KOPT-K1 (cell line): ENCODE results near the gene ROBO1.

ENCODE experiments used
- H3K27ac ChIP-seq: fragments of 200-600 bp; sonication (generic); 2 replicates; pipeline ENCODE4 v1.5.1; 2016; ENCODE audit warnings: antibody characterized with exemption, mild to moderate bottlenecking, low read depth, low read length; ENCODE audit not compliant: poor library complexity, severe bottlenecking
- H3K36me3 ChIP-seq: fragments of 200-600 bp; sonication (generic); 2 replicates; pipeline ENCODE4 v1.5.1; 2017; ENCODE audit warnings: antibody characterized with exemption, mild to moderate bottlenecking, low read length, moderate library complexity; ENCODE audit not compliant: insufficient read depth
- H3K9me3 ChIP-seq: fragments of 200-600 bp; sonication (generic); 2 replicates; pipeline ENCODE4 v1.5.1; 2017; ENCODE audit warnings: antibody characterized with exemption, low read length, mild to moderate bottlenecking; ENCODE audit not compliant: insufficient read depth, poor library complexity, severe bottlenecking

Gene ROBO1

DNA sequence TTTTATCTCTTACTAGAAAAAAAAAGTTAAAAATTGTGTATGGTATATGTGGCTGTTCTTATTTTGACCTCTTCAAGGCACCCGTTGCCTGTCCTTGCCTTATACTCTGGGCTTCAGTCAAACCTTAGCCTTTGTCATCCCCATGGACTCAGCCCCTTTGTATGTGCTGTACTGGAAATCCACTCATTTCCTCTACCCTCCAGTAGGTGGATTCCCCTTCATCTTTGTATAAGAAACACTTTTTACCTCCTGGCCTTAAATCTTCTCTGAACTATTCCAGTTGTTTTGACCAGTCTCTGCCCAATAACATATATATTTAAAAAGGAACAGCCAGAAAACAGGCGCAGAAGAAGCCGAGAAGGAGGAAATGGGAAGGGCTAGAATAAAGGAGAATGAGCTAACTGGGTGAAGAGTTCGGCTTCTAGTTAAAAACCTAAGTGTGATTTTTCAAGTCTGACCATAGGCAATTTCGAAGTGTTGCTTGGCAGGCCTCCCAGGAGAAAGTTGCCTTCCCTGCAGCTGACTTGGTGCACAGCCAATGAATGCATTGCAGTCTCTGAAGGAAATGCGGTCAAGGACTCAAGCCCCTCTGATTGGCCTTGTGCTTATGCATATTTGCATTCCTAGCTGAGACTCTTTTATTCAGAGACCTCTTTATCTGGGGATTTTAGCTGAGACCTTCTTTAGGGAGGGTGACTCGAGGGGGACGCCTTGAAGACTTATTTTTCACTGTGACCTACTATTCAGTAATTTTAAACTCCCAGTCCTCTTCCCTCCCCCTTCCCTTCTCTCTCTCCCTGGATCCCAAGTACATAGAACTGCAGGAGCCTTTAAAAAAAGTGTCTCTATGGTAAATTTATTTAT is 277.4 kb downstream of the ROBO1 start:
- H3K27ac ChIP-seq: no peak overlapping the region
- no peaks in the 10 kb centered on the region for H3K36me3 ChIP-seq
- H3K9me3 ChIP-seq: no peaks in the 10 kb centered on the region

DNA sequence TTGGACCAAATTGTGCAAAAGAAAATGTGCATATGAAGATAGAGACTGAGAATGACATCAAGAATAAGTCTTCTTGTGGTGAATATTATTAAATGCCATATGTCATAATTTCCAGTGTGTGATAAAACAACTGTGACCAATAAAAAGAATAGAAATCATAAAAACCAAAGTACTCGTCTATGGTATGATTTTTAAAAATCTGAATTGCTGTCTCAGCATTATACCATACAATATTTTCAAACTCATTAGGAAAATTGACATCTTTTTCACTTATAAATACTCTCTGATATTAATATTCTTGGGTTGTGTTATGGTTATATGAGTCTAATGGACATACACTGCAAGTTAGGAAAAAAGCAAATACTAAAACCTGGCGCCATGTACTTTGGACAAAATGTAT is 279.4 kb downstream of the ROBO1 start:
- no peaks in the 10 kb centered on the region for H3K36me3 ChIP-seq
- H3K9me3 ChIP-seq: no peaks in the 10 kb centered on the region
- no peak overlapping the region for H3K27ac ChIP-seq

GRCh38 chr3:79480746-79481145 is 287.1 kb downstream of the ROBO1 start:
- Histone ChIP-seq H3K27ac (no peak overlapping the region), H3K9me3 (no peaks in the 10 kb centered on the region), H3K36me3 (no peaks in the 10 kb centered on the region)

GRCh38 chr3:79478620-79479019 is 289.2 kb downstream of the ROBO1 start:
- H3K9me3 ChIP-seq: no peaks in the 10 kb centered on the region
- H3K27ac ChIP-seq: no peak overlapping the region
- H3K36me3 ChIP-seq: no peaks in the 10 kb centered on the region

- Histone ChIP-seq H3K27ac (no peak overlapping the region), H3K9me3 (no peaks in the 10 kb centered on the region), H3K36me3 (no peaks in the 10 kb centered on the region)
Measured at GRCh38 chr3:79477242-79477641, 290.6 kb downstream of the ROBO1 start.

- Histone ChIP-seq H3K27ac (no peak overlapping the region), H3K36me3 (no peaks in the 10 kb centered on the region), H3K9me3 (no peaks in the 10 kb centered on the region)
Measured at GRCh38 chr3:79473993-79474392, 293.8 kb downstream of the ROBO1 start.

DNA sequence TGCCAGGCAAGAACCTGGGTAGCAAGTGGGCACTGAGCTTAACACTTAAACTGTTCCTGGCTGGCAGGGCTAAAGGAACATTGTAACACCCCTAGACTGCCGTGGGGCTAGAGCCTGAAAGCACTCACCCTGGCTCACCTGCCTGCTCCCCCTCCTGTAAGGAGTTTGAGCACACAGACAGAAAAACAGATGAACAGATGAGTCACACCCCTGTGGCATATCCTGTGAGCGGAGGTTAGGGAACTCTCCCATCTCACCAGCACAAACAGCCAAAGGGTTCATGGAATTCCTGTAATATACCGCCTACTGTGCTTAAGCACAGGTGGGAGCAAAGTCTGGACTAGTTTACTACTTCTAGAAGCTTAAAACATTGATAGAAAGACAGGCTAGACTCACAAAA is 300.1 kb downstream of the ROBO1 start:
- H3K36me3 ChIP-seq: no peaks in the 10 kb centered on the region
- no peak overlapping the region for H3K27ac ChIP-seq
- no peaks in the 10 kb centered on the region for H3K9me3 ChIP-seq

GRCh38 chr3:79461129-79461792 is 306.5 kb downstream of the ROBO1 start:
- Histone ChIP-seq H3K36me3 (no peaks in the 10 kb centered on the region), H3K9me3 (no peaks in the 10 kb centered on the region), H3K27ac (no peak overlapping the region)

- no peaks in the 10 kb centered on the region for H3K9me3 ChIP-seq
- H3K27ac ChIP-seq: no peak overlapping the region
- H3K36me3 ChIP-seq: no peaks in the 10 kb centered on the region
Measured at GRCh38 chr3:79453600-79453999, 314.2 kb downstream of the ROBO1 start.

DNA sequence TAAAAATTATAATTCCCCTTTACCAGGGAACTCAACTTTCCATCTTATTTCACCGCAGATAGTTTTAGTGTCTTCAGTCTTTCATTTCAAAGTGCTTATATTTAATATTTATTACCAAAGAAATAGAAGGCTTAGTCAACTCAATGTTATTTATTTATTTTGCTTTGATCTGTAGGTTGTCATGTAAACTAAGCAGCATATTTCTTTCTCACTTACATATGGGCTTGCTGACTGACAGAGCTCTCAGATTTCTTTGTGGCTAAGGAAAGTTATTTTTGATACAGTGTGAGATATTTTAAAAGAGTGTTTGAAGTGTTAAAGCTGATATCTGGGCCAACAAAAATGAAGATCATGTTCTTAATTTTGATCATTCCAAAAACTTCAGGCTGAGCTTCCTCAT is 331.4 kb downstream of the ROBO1 start:
- Histone ChIP-seq H3K27ac (no peak overlapping the region), H3K9me3 (no peaks in the 10 kb centered on the region), H3K36me3 (no peaks in the 10 kb centered on the region)

- no peak overlapping the region for H3K27ac ChIP-seq
- H3K9me3 ChIP-seq: no peaks in the 10 kb centered on the region
- H3K36me3 ChIP-seq: no peaks in the 10 kb centered on the region
Measured at GRCh38 chr3:79427081-79427480, 340.7 kb downstream of the ROBO1 start.

DNA sequence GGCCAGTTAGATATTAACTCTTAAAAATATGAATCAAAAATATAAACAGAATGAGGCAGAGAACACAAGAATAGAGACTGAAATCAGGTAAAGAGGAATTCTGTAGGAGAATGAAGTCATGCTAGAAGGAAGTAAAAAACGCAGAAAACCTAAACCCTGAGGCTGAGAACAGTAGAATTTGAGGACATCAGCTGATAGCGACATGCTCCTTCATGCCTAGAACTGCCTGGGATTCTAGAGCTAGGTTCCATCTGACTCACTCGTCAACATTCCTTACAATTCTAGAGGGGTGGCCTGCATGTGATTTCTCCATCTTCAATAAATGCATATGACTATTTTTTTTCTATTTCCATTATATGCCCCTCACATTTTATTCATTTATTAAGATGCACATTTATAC is 343.0 kb downstream of the ROBO1 start:
- Histone ChIP-seq H3K27ac (no peak overlapping the region), H3K9me3 (no peaks in the 10 kb centered on the region), H3K36me3 (no peaks in the 10 kb centered on the region)

GRCh38 chr3:79423417-79423816 is 344.4 kb downstream of the ROBO1 start:
- H3K27ac ChIP-seq: no peak overlapping the region
- H3K36me3 ChIP-seq: no peaks in the 10 kb centered on the region
- no peaks in the 10 kb centered on the region for H3K9me3 ChIP-seq

GRCh38 chr3:79421273-79421672 is 346.5 kb downstream of the ROBO1 start:
- H3K36me3 ChIP-seq: no peaks in the 10 kb centered on the region
- H3K9me3 ChIP-seq: no peaks in the 10 kb centered on the region
- H3K27ac ChIP-seq: no peak overlapping the region

DNA sequence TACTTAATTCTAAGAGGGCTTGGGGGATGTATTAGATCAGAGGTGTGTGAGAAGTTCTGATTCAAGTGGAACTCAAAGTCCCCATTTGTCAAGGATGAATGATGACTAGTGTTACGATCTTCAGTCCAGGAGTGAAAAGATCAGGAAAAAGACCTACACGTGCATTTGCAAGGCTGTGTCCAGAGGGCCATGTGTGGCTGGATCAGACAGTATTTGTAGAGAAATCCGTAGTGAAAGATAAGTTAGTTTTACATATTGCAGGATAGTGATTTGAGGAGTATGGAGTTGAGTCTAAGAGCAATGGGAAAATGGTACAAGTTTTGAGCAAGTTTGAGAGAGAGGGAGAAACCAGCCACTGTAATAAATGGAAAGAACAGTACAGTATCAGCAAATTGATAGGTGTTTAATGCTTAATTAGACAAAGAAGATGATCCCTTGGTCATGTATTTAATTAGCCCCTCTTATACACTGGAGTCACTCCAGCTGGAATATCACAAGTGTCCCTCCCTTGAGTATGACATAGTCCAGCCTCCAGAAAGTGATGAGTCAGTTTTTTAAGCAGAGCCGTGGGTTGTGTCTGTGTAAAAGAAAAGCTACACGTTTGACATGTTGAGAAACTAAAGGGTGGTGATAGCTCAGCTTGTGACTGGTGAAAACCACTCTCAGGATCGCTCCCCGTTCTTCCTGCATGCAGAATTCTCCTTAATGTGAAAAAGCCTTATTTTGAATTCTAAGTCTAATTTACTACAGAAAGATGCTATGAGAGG is 348.8 kb downstream of the ROBO1 start:
- Histone ChIP-seq H3K9me3 (no peaks in the 10 kb centered on the region), H3K36me3 (no peaks in the 10 kb centered on the region), H3K27ac (no peak overlapping the region)
